Measurements from ENCODE around the gene CP. TPM values are rescaled to one million over a fixed set of nuclear protein-coding genes. Genes with fewer than 3 reads are reported as not detected.

The CP gene
- total and polyA plus RNA-seq, 12 donors = 1.3 to 22.7 (median 3.5) TPM

DNA sequence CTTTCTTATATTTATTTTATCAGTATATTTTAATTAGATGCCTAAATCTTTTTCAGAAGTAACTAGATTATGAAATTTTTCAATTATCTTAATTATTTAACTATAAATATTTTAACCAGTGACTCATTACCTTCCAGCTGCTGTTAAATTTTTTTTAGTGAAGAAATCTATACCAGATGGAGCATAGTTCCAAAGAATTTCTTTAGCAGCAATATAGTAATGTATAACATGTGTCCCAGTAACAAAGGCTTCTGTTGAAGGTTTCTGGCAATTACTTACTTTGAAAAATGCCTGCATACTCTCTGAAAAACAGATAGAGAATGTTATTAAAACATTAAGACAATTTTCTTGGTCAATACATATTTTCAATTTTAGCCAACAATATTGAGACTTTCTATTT, 45.1 kb upstream of the CP start:
- Histone ChIP-seq H3K27ac (no peak overlapping the region), H3K36me3 (no peaks in the 10 kb centered on the region), H3K27me3 (no peaks in the 10 kb centered on the region), H3K9me3 (no peaks in the 10 kb centered on the region), H3K4me3 (no peak overlapping the region), H3K4me1 (no peaks in the 10 kb centered on the region)
- intact Hi-C loops (cut with DNase I) = loop anchor here in 2 of 10 donors (10.0 kb wide), 1 partner anchor 402 kb away; the partner anchor contains the start of gene CPA3 (in 2 of the 2)
- no peak for ATAC-seq
- no peak for DNase-seq
- TF ChIP-seq CTCF (IDR thresholded peaks at IDR 0.05) = no peak

GRCh38 chr3:149263856-149264255, 42.2 kb upstream of the CP start:
- Histone ChIP-seq H3K9me3 (peaks cover 0 to 4% (median 0%) of the 10 kb centered on the region in 11 donors), H3K27ac (no peak overlapping the region), H3K4me1 (no peaks in the 10 kb centered on the region), H3K27me3 (no peaks in the 10 kb centered on the region), H3K4me3 (no peak overlapping the region), H3K36me3 (no peaks in the 10 kb centered on the region)
- 92 to 100% methylated on average over 1 of the region's 1 CpG for WGBS, 2 donors
- ATAC-seq (no peak), DNase-seq (no peak)
- TF ChIP-seq CTCF (IDR thresholded peaks at IDR 0.05) = no peak
- intact Hi-C loops (cut with DNase I) = loop anchor here in 2 of 10 donors (10.0 kb wide), 1 partner anchor 399 kb away; the partner anchor contains the start of gene CPA3 (in 2 of the 2)

GRCh38 chr3:149258714-149259113, 37.1 kb upstream of the CP start:
- Histone ChIP-seq H3K36me3 (no peaks in the 10 kb centered on the region), H3K4me3 (no peak overlapping the region), H3K4me1 (peaks cover 0 to 9% (median 0%) of the 10 kb centered on the region in 9 donors), H3K27me3 (no peaks in the 10 kb centered on the region), H3K27ac (peak overlapping the region in 1 of 10 donors; percentile 15), H3K9me3 (peaks cover 0 to 4% (median 0%) of the 10 kb centered on the region in 11 donors)
- ATAC-seq (peak in 4 of 8 donors; percentile 9 to 35 (median 22)), DNase-seq (no peak)
- no peak for TF ChIP-seq CTCF (IDR thresholded peaks at IDR 0.05)
- intact Hi-C loops (cut with DNase I) = no loop called here
- 92 to 97% methylated on average over 4 of the region's 4 CpGs for WGBS, 2 donors

DNA sequence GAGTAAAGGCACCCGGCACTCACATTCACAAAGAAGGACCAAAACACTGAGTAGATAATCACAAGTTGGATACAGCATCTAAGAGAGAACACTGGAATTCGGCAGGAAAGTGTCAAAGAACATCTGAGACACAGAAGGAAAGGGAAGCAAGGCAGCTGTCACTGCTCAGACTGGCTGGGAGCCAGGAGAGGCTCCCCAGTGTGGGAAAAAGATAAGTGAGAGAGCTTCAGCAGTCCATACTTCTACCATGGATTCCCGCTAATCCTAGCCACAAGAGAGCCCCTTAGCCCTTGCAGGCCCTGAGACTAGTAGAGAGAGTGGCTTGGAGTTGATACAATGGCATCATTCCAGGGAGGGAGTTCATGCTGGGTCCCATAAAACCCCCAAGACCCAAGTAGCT, 36.7 kb upstream of the CP start:
- 38 to 57% methylated on average over 3 of the region's 3 CpGs for WGBS, 2 donors
- intact Hi-C loops (cut with DNase I) = no loop called here
- peak overlapping the region in 1 of 10 donors; percentile 15 for H3K27ac ChIP-seq
- H3K4me3 ChIP-seq = no peak overlapping the region
- peak; percentile 42 to 49 for DNase-seq
- no peaks in the 10 kb centered on the region for H3K27me3 ChIP-seq
- ATAC-seq = peak; percentile 38 to 75 (median 59)
- TF ChIP-seq CTCF (IDR thresholded peaks at IDR 0.05) = no peak
- no peaks in the 10 kb centered on the region for H3K36me3 ChIP-seq
- peaks cover 0 to 4% (median 0%) of the 10 kb centered on the region in 11 donors for H3K9me3 ChIP-seq
- H3K4me1 ChIP-seq = peaks cover 0 to 9% (median 0%) of the 10 kb centered on the region in 9 donors
